GM20000 (cell line): ENCODE measurements around the gene TRIP4.
"Not testable (repeated sequence)": the region's sequence is repeated elsewhere in the genome, so short reads cannot be mapped to it uniquely, and the experiment has no call there.

ENCODE experiments used
- DNase-seq: peaks from one replicate; pipeline ENCODE4 v3.0.0; 2012; ENCODE audit warnings: low spot score
- TF ChIP-seq, protein P1 (sequence below): IDR thresholded peaks from 2 replicates; pipeline ENCODE4 v1.5.1; 2012; ENCODE audit warnings: mild to moderate bottlenecking, control low read depth; ENCODE audit errors: extremely low read depth, missing control alignments

TRIP4 gene

DNA sequence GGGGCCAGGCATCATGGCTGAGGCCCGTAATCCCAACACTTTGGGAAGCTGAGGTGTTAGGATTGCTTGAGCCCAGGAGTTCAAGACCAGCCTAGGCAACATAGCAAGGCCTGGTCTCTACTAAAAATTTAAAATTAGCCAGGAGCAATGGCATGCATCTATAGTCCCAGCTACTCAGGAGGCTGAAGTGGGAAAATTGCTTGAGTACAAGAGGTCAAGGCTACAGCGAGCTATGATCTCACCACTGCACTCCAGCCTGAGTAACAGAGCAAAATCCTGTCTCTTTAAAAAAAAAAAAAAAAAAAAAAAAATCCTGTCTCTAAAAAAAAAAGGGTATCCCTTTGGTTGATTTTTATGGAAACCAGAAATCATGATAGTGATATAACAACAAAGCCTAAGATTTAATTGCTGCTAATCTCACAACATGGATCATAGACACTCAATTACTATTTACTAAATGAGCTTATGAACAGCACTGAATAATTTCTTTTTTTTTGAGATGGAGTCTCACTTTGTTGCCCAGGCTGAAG is 18.5 kb upstream of the TRIP4 start:
- TF ChIP-seq, protein P1, sequence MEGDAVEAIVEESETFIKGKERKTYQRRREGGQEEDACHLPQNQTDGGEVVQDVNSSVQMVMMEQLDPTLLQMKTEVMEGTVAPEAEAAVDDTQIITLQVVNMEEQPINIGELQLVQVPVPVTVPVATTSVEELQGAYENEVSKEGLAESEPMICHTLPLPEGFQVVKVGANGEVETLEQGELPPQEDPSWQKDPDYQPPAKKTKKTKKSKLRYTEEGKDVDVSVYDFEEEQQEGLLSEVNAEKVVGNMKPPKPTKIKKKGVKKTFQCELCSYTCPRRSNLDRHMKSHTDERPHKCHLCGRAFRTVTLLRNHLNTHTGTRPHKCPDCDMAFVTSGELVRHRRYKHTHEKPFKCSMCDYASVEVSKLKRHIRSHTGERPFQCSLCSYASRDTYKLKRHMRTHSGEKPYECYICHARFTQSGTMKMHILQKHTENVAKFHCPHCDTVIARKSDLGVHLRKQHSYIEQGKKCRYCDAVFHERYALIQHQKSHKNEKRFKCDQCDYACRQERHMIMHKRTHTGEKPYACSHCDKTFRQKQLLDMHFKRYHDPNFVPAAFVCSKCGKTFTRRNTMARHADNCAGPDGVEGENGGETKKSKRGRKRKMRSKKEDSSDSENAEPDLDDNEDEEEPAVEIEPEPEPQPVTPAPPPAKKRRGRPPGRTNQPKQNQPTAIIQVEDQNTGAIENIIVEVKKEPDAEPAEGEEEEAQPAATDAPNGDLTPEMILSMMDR: no peak
- DNase-seq: no peak

DNA sequence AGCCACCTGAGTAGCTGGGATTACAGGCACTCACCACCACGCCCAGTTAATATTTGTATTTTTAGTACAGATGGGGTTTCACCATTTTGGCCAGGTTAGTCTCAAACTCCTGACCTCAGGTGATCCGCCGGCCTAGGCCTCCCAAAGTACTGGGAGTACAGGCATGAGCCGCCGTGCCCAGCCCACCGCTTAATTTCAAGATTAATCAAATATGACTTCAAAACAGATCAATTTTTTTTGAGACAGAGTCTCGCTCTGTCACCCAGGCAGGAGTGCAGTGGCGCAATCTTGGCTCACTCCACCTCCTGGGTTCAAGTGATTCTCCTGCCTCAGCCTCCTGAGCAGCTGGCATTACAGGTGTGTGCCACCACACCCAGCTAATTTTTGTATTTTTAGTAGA is 16.3 kb upstream of the TRIP4 start:
- DNase-seq: not testable (repeated sequence)

DNA sequence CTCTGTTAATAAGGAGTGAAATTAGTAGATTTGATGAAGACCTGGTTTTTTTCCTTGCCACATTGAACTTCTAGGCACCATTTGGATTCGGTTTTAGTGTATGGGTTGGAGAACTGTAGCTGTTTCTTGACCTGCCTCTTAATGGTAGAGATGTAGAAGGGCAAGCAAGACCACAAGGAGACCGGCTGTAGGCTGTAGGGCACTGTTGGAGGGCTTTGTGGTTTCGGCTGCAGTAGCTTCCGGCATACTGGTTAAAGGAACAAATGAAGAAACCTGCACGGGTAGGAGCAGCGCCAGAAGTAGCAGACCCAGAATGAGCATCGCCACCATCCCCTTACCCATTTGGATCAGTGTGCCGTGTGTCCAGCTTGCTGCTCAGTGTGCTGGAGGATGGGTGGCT is 14.3 kb upstream of the TRIP4 start:
- TF ChIP-seq, protein P1: no peak
- DNase-seq: no peak

DNA sequence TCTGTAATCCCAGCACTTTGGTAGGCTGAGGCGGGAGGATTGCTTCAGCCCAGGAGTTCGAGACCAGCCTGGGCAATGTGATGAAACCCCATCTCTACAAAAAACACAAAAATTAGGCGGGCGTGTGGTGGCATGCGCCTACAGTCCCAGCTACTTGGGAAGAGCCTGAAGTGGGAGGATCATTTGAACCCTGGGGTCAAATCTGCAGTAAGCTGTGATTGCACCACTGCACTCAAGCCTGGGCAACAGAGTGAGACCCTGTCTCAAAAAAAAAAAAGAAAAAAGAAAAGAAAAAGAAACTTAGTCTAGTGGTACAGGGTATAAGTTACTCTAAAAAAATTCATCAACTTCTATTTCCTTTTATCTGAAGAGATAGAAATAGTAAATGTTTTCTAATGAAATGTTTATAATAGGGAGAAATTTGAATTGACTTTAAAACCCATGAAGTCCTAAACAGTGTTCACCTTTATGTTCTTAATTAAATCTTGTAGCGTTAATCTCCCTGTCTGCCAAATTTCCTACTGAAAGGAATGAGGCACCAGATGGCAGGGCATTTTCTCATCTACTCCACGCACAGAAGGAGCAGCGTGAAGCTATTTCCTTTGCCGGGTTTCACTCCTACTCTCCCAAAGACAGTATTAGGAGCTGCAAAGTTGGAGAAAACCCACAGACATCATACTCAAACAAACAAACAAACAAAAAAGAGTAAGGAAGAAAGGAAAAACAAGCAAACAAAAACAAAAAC is 8.2 kb upstream of the TRIP4 start:
- TF ChIP-seq, protein P1: no peak
- DNase-seq: no peak

DNA sequence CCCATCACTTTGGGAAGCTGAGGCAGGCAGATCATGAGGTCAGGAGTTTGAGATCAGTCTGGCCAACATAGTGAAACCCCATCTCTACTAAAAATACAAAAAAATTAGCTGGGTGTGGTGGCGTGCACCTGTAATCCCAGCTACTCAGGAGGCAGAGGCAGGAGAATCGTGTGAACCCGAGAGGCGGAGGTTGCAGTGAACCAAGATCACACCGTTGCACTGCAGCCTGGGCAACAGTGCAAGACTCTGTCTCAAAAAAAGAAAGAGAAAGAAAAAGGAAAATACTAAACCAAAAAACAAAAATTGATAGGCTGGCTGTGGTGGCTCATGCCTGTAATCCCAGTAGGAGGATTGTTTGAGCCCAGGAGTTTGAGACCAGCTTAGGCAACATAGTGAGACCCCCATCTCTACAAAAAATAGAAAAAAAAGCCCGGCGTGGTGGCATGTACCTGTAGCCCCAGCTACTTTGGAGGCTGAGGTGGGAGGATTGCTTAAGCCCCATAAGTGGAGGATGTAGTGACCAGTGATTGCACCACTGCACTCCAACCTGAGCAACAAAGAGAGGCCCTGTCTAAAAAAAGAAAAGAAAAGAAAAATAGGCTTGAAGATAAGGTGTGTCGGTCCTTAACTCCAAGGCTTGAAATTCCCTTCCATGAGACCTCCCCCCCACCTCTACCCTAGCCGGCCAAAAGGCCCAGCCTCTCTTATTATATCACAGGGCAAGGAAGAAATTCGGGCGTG is 7.3 kb upstream of the TRIP4 start:
- DNase-seq: not testable (repeated sequence)

DNA sequence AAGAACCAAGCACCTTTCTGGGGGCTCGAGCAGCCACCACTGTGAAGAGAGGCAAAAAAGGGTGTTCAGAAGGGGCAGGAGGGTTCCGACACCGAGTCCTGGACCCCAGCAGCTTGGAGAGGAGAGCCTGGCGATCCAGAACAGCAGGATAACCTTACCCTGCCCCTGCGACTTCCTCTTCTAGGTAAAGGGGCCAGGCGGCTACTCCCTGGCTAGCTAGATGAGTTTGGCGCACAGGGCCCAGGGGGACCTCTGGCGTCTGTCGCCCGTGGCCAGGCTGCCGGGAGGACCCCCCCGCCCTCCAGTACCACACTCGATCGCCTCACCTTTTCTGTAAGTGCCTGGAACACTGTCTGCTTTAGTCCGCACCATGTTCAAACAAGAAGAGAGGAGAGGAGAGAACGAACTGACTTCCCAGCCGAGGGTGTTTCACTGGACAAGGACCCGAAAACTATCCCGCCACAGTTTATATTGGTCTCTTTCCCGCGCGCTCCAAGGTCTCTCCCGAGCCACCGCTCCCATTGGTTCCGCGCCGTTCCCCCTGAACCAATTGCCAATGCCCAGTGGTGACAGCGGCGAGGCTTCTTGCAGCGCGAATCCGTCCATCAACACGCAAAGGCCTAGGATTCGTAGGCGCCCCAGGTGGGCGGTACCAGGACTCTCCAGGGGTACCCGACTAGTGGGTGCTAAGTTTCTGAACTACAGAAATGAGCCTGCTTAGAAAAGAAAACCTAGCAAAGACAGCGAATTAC is 6.5 kb upstream of the TRIP4 start, which contains the start of gene PCLAF:
TSS of gene PCLAF (minus strand) at position 442 of the 752 bp plus-strand sequence. CDS start at position 372, 70 bp downstream.
- TF ChIP-seq, protein P1: no peak
- DNase-seq: peak; percentile 91

DNA sequence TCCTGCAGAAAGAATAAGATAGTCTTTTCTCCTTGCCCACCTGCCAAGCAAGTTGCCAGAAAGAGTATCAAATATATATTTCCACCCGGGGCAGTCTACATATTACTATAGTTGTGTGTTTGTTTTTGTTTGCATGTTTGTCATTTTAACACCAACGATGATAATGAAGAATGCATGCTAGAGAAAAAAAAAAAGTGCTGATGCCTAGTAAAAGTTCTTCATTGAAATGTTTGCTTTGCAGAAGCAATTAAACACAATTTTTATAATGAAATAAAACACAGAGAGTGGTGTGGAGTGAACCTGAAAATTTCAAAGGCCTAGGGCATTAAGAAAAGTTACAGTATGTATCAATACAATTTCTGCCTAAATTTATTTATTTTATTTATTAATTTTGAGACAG is 3.9 kb upstream of the TRIP4 start:
- TF ChIP-seq, protein P1: no peak
- no peak for DNase-seq

DNA sequence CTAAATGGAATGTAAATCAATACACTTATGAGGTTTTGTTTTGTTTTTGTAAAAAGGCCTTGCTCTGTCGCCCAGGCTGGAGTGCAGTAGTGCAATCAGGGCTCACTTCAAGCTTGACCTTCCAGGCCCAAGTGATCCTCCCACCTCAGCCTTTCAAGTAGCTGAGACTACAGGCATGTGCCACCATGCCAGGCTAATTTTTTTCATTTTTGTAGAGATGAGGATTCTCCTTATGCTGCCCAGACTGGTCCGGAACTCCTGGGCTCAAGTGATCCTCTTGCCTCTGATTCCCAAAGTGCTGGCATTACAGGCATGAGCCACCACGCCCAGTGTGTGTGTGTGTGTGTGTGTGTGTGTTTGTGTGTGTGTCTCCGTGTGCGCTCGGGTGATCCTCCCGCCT is 1.3 kb upstream of the TRIP4 start:
- TF ChIP-seq, protein P1: no peak
- DNase-seq: no peak
